ENCODE measurements around the gene COMT. TPM values are rescaled to one million over a fixed set of nuclear protein-coding genes. Genes with fewer than 3 reads are reported as not detected.

The COMT gene
- total and polyA plus RNA-seq, 8 donors: 47.9 to 95.0 (median 62.3) TPM

DNA sequence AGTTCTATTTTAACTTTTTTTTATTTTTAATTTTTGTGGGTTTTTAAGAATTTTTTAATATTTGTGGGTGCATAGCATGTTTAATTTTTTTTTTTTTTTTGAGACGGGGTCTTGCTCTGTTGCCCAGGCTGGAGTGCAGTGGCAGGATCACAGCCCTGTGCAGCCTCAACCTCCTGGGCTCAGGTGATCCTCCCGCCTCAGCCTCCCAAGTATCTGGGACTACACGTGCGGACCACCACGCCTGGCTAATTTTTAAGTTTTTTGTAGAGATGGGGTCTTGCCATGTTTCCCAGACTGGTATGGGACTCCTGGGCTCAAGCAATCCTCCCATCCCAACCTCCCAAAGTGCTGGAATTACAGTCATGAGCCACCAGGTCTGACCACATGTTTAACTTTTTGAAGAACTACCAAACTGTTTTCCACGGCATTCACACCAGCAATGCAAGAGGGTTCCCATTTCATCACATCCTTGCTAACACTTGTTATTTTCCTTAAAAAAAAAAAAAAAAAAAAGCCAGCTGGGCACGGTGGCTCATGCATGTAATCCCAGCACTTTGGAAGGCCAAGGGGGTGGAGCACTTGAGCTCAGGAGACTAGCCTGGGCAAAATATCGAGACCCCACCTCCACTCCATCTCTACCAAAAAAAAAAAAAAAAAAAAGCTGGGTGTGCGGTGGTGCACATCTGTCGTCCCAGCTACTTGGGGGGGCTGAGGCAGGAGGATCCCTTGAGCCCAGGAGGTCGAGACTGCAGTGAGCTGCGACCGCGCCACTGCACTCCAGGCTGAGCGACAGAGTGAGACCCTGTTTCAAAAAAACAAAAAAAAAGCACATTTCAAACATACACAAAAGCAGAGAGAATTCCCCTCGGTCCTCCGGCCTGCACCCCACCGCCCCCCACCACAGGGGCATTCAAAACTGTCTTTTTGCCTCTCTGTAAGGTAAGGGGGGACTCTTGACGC, 16.8 kb downstream of the COMT start:
- WGBS, 2 donors: 81 to 82% methylated on average over 18 to 19 of the region's 19 CpGs
- ATAC-seq: no peak

DNA sequence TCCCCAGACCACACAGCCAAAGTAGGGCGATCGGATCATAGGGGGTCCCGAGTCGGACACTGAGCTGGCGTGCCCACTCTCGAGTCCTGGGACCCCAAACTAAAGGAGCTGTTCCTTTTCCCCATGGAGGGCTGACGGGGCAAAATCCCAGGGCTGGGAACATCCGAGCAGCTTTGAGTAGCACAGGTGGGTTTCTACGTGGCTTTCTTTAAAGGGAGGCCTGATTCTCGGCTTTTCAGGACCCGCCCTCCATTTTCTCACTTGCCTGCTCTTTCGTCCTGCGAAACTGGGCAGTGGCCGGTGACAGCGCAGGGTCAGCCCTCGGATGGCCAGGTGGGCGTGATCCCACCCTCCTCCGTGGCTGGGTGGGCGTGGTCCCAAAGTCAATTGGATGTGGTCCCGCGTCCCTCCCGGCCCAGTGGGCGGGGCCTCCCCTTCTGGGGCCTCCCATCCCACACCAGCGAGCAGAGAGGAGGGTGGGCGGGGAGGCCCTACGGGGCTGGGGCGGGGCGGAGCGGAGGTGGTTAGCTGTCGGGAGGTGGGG, 17.5 kb downstream of the COMT start:
- peak; percentile 65 to 88 (median 85) for DNase-seq
- WGBS, 2 donors: 29 to 37% methylated on average over 26 to 30 of the region's 30 CpGs
- TF ChIP-seq, protein P1, sequence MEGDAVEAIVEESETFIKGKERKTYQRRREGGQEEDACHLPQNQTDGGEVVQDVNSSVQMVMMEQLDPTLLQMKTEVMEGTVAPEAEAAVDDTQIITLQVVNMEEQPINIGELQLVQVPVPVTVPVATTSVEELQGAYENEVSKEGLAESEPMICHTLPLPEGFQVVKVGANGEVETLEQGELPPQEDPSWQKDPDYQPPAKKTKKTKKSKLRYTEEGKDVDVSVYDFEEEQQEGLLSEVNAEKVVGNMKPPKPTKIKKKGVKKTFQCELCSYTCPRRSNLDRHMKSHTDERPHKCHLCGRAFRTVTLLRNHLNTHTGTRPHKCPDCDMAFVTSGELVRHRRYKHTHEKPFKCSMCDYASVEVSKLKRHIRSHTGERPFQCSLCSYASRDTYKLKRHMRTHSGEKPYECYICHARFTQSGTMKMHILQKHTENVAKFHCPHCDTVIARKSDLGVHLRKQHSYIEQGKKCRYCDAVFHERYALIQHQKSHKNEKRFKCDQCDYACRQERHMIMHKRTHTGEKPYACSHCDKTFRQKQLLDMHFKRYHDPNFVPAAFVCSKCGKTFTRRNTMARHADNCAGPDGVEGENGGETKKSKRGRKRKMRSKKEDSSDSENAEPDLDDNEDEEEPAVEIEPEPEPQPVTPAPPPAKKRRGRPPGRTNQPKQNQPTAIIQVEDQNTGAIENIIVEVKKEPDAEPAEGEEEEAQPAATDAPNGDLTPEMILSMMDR (IDR thresholded peaks at IDR 0.05): no peak
- peak; percentile 20 to 72 (median 49) for ATAC-seq
- Histone ChIP-seq H3K27me3 (no peaks in the 10 kb centered on the region), H3K9me3 (no peaks in the 10 kb centered on the region), H3K36me3 (no peaks in the 10 kb centered on the region), H3K4me3 (peak overlapping the region in 2 of 4 donors; percentile 17 to 31), H3K27ac (peak overlapping the region in 2 of 4 donors; percentile 22 to 77), H3K4me1 (peaks cover 2 to 39% (median 24%) of the 10 kb centered on the region in 3 donors)
- FAIRE-seq: no peak
- intact Hi-C loops (cut with DNase I): no loop called here

More for the DNA sequence above, 16.8 kb downstream of the COMT start:
- Histone ChIP-seq H3K27me3 (no peaks in the 10 kb centered on the region), H3K36me3 (no peaks in the 10 kb centered on the region), H3K4me3 (no peak overlapping the region), H3K27ac (peak overlapping the region in 2 of 4 donors; percentile 22 to 77), H3K9me3 (no peaks in the 10 kb centered on the region), H3K4me1 (peaks cover 2 to 43% (median 29%) of the 10 kb centered on the region in 3 donors)
- TF ChIP-seq, protein P1 (IDR thresholded peaks at IDR 0.05): no peak
- DNase-seq (peak in 1 of 6 donors; percentile 7), FAIRE-seq (no peak)
- intact Hi-C loops (cut with DNase I): no loop called here

DNA sequence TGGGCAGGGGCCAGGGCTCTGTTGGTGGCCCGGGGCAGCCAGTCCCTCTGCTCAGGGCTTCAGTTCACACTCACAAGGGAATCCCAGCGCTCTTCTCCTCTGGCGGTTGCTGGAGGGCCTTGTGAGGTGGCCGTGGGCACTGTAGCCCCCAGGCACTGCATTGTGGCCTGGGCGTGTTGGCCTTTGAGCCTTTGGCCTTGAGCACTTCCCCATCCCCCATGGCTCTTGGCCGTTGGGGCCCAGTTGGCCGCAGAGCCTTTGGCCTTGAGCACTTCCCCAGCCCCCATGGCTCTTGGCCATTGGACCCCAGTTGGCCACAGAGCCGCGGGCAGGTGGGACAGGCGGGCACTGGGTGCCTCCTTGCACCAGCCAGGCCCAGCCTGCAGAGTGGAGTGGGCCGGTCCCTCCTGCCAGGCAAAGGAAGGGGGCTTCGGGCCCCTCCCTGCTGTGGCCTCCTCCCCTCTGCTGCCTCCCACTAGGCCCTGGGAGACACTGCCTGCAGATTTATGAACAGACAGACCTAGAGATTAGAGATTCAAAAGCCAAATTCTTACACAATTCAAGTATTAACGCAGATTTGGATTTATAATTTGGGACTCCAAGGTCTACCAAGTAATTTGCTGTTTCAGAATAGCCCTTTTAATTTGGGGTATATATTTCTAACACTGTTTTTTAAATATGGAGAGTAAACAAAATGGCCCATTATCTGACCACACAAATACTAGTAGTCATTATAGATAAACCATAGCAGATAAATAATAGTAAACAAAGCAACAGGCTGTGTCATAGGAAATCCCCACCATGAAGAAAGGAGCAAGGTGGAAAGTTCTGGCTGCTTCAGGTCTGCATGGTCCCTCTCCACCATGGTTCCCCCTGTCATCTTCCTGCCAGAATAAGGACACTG, 18.3 kb downstream of the COMT start:
- no peak for FAIRE-seq

DNA sequence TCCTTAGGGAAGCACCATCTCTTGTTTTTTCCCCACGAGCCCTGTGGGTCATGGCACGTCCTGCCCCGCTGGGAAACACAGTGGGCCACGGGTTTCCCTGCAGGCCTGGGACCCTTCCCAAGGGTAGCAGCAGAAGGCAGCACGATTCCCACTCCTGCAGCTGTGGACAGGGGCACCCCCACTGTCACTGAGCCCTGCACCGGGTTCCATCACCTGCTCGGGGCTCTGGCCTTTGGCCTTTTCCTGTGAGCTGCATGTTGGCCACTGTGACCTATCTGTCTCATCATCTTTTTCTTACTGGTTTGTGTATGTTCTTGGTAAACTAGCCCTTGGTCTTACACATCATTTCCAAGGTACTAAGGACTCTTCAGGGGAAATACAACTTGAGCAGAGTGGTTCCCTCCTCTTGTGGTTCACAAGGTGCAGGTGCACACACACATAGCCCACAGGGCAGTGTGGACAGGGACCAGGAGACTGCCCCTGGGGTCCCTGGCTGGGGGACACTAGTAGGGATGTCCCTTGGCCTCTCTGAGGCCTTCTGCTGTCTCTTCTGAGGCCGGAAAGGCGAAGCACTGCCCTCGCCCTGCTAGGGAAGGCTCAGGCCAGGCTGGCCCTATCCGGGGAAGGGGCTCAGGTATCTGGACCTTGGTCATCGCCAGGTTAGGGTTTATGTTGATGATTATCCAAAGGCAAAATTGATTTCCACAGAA, 19.1 kb downstream of the COMT start:
- intact Hi-C loops (cut with DNase I): no loop called here
- FAIRE-seq (no peak), DNase-seq (peak in 2 of 6 donors; percentile 39 to 40), ATAC-seq (no peak)
- no peak overlapping the region for H3K4me3 ChIP-seq
- TF ChIP-seq, protein P1 (IDR thresholded peaks at IDR 0.05): no peak
- no peaks in the 10 kb centered on the region for H3K36me3 ChIP-seq
- peak overlapping the region in 1 of 4 donors; percentile 77 for H3K27ac ChIP-seq
- H3K4me1 ChIP-seq: peaks cover 2 to 39% (median 21%) of the 10 kb centered on the region in 3 donors
- no peaks in the 10 kb centered on the region for H3K27me3 ChIP-seq
- 86 to 87% methylated on average over 12 of the region's 12 CpGs for WGBS, 2 donors
- H3K9me3 ChIP-seq: no peaks in the 10 kb centered on the region

More for the DNA sequence above, 18.3 kb downstream of the COMT start:
- DNase-seq: peak in 3 of 6 donors; percentile 42 to 69 (median 62)
- H3K27ac ChIP-seq: peak overlapping the region in 1 of 4 donors; percentile 77
- 27 to 31% methylated on average over 7 to 13 of the region's 13 CpGs for WGBS, 2 donors
- H3K36me3 ChIP-seq: no peaks in the 10 kb centered on the region
- peaks cover 2 to 39% (median 21%) of the 10 kb centered on the region in 3 donors for H3K4me1 ChIP-seq
- no peaks in the 10 kb centered on the region for H3K9me3 ChIP-seq
- peak overlapping the region in 2 of 4 donors; percentile 17 to 31 for H3K4me3 ChIP-seq
- TF ChIP-seq, protein P1 (IDR thresholded peaks at IDR 0.05): no peak
- peak in 1 of 4 donors; percentile 36 for ATAC-seq
- intact Hi-C loops (cut with DNase I): no loop called here
- no peaks in the 10 kb centered on the region for H3K27me3 ChIP-seq
